CD14-positive monocyte (primary cell): ENCODE results near the gene HMGN5. TPM values are rescaled to one million over a fixed set of nuclear protein-coding genes. Genes with fewer than 3 reads are reported as not detected.

Experiments used
- DNase-seq, 3 donors: peaks; one replicate each; pipeline ENCODE4 v3.0.0-alpha.2; 2011 to 2022
- H2AFZ ChIP-seq: 2 replicates; pipeline ENCODE4 v1.6.0; 2012; ENCODE audit warnings: mild to moderate bottlenecking, low read depth, low read length, inconsistent platforms; ENCODE audit not compliant: insufficient read depth, poor library complexity, severe bottlenecking
- H3K27ac ChIP-seq, 2 donors: 1 replicate in 1 of 2; 2 replicates in 1 of 2; pipeline ENCODE4 v1.5.1; 2012 to 2013; ENCODE audit warnings: low read length in 2 of 2, control low read depth in 1 of 2, inconsistent platforms in 1 of 2, low read depth in 1 of 2, mild to moderate bottlenecking in 1 of 2
- H3K27me3 ChIP-seq, 2 donors: one replicate each; pipeline versions ENCODE4 v1.6.0 to v1.6.1; 2011 to 2013; ENCODE audit warnings: low read length in 2 of 2; ENCODE audit not compliant: control insufficient read depth in 2 of 2, insufficient read depth in 2 of 2
- H3K36me3 ChIP-seq, 2 donors: replicated peaks in 1 of 2; 1 replicate in 1 of 2; 2 replicates in 1 of 2; pipeline versions ENCODE4 v1.5.1 to v1.6.1; 2012 to 2013; ENCODE audit warnings: low read length in 2 of 2, control low read depth in 1 of 2, inconsistent platforms in 1 of 2, mild to moderate bottlenecking in 1 of 2; ENCODE audit not compliant: insufficient read depth in 2 of 2, control insufficient read depth in 1 of 2
- H3K4me1 ChIP-seq, 2 donors: 1 replicate in 1 of 2; 2 replicates in 1 of 2; pipeline versions ENCODE4 v1.5.1 to v1.6.1; 2012 to 2013; ENCODE audit warnings: low read length in 2 of 2, control low read depth in 1 of 2, inconsistent platforms in 1 of 2, mild to moderate bottlenecking in 1 of 2, moderate library complexity in 1 of 2; ENCODE audit not compliant: insufficient read depth in 2 of 2, control insufficient read depth in 1 of 2
- H3K4me2 ChIP-seq: replicated peaks from 2 replicates; pipeline ENCODE3; 2012; ENCODE audit warnings: low read length, moderate library complexity, mild to moderate bottlenecking; ENCODE audit not compliant: poor library complexity, severe bottlenecking; ENCODE audit errors: extremely low read depth
- H3K4me3 ChIP-seq, 3 experiments: fragments of 200-600 bp in 1 of 3; sonication (generic) in 1 of 3; replicated peaks in 1 of 3; 1 replicate in 2 of 3; 2 replicates in 1 of 3; pipeline ENCODE4 v1.5.1; 2011 to 2013; ENCODE audit warnings: low read length in 3 of 3, mild to moderate bottlenecking in 3 of 3, control low read depth in 2 of 3, low read depth in 2 of 3, inconsistent platforms in 1 of 3, moderate library complexity in 1 of 3
- H3K79me2 ChIP-seq: 2 replicates; pipeline ENCODE4 v1.6.0; 2012; ENCODE audit warnings: mild to moderate bottlenecking, control low read depth, inconsistent platforms, low read length, moderate library complexity; ENCODE audit not compliant: insufficient read depth
- H3K9ac ChIP-seq: 2 replicates; pipeline ENCODE4 v1.6.0; 2017; ENCODE audit warnings: low read length, mild to moderate bottlenecking; ENCODE audit not compliant: insufficient read depth, poor library complexity, severe bottlenecking
- H3K9me3 ChIP-seq, 2 donors: replicated peaks in 1 of 2; 1 replicate in 1 of 2; 2 replicates in 1 of 2; pipeline versions ENCODE4 v1.5.1 to v1.6.1; 2012 to 2013; ENCODE audit warnings: low read length in 2 of 2, control low read depth in 1 of 2; ENCODE audit not compliant: control insufficient read depth in 1 of 2, insufficient read depth in 1 of 2
- H4K20me1 ChIP-seq: 2 replicates; pipeline ENCODE4 v1.6.0; 2012; ENCODE audit warnings: mild to moderate bottlenecking, low read length, control low read depth, moderate library complexity; ENCODE audit not compliant: insufficient read depth
- H3K27ac Mint-ChIP-seq, 7 donors: one replicate each; pipeline ENCODE4 v1.8.0; 2020; ENCODE audit warnings: mild to moderate bottlenecking in 7 of 7, mixed read lengths in 7 of 7, moderate library complexity in 6 of 7, inconsistent platforms in 2 of 7
- H3K27me3 Mint-ChIP-seq, 3 donors: one replicate each; pipeline ENCODE4 v1.8.0; 2021 to 2022; ENCODE audit warnings: low read depth in 3 of 3, mild to moderate bottlenecking in 3 of 3, mixed read lengths in 3 of 3, moderate library complexity in 3 of 3, inconsistent platforms in 1 of 3
- H3K36me3 Mint-ChIP-seq, 2 donors: one replicate each; pipeline ENCODE4 v1.8.0; 2020; ENCODE audit warnings: mixed read lengths in 2 of 2, inconsistent platforms in 1 of 2, mild to moderate bottlenecking in 1 of 2
- H3K4me1 Mint-ChIP-seq: one replicate; pipeline ENCODE4 v1.8.0; 2020; ENCODE audit warnings: mild to moderate bottlenecking, mixed read lengths
- H3K4me3 Mint-ChIP-seq, 2 donors: one replicate each; pipeline ENCODE4 v1.8.0; 2020; ENCODE audit warnings: mild to moderate bottlenecking in 2 of 2, mixed read lengths in 2 of 2, moderate library complexity in 1 of 2
- H3K9me3 Mint-ChIP-seq, 7 donors: one replicate each; pipeline ENCODE4 v1.8.0; 2020 to 2022; ENCODE audit warnings: mixed read lengths in 7 of 7, mild to moderate bottlenecking in 6 of 7, moderate library complexity in 6 of 7, inconsistent platforms in 2 of 7
- CTCF ChIP-seq: fragments of 200-600 bp; IDR thresholded peaks from one replicate; pipeline ENCODE4 v1.8.0; 2022; ENCODE audit warnings: antibody characterized with exemption, mild to moderate bottlenecking
- WGBS: methylation state at CpG from one replicate; pipeline ENCODE4 v1.1.5; 2013; ENCODE audit warnings: missing lambda C conversion rate; ENCODE audit not compliant: insufficient coverage; 5-methylcytosine and 5-hydroxymethylcytosine counted together
- intact Hi-C, 2 donors: fragments of 100-400 bp; cut with micrococcal nuclease; formaldehyde crosslinking; loops; one replicate each; pipeline versions ENCODE4 v1.15.0 to v1.15.1; 2023
- polyA plus RNA-seq, 3 donors: library from polyadenylated mRNA; depleted of rRNA in 1 of 3; unstranded in 2 of 3; stranded (reverse) in 1 of 3; fragments of 300-500 nt in 2 of 3; fragments of >200 nt in 1 of 3; fragmentation: Illumina TruSeq in 2 of 3; gene quantifications; 1 replicate in 2 of 3; 2 replicates in 1 of 3; pipeline ENCODE4 v1.2.3, GENCODE V29; 2012 to 2021

HMGN5 gene
- polyA plus RNA-seq, 3 donors, result 0.20 to 0.86 TPM; not detected in 1

- peak overlapping the region; percentile 24 to 71 for H3K4me3 Mint-ChIP-seq
- Histone ChIP-seq H3K9ac (no peak overlapping the region), H3K27ac (no peak overlapping the region), H3K27me3 (no peaks in the 10 kb centered on the region), H4K20me1 (peaks cover 14% of the 10 kb centered on the region), H2AFZ (no peak overlapping the region), H3K36me3 (no peaks in the 10 kb centered on the region), H3K79me2 (peaks cover 79% of the 10 kb centered on the region), H3K4me1 (peaks cover 24 to 46% of the 10 kb centered on the region in 2 donors), H3K9me3 (no peaks in the 10 kb centered on the region), H3K4me3 (peak overlapping the region in 1 of 3 experiments; percentile 42), H3K4me2 (peak overlapping the region; percentile 42)
- no CpG with 5 or more reads among the region's 2 CpGs for WGBS
- peaks cover 0 to 2% (median 0%) of the 10 kb centered on the region in 3 donors for H3K27me3 Mint-ChIP-seq
- intact Hi-C loops, result no loop called here
- DNase-seq, result peak in 2 of 3 donors; percentile 2 to 22
- H3K36me3 Mint-ChIP-seq, result peaks cover 5 to 8% of the 10 kb centered on the region in 2 donors
- H3K9me3 Mint-ChIP-seq, result peaks cover 0 to 3% (median 0%) of the 10 kb centered on the region in 7 donors
- H3K4me1 Mint-ChIP-seq, result peaks cover 36% of the 10 kb centered on the region
- no peak for TF ChIP-seq CTCF
- H3K27ac Mint-ChIP-seq, result peak overlapping the region in 6 of 7 donors; percentile 54 to 79 (median 64)
Observed at GRCh38 chrX:81205551-81205950, 3.8 kb upstream of the HMGN5 start.

DNA sequence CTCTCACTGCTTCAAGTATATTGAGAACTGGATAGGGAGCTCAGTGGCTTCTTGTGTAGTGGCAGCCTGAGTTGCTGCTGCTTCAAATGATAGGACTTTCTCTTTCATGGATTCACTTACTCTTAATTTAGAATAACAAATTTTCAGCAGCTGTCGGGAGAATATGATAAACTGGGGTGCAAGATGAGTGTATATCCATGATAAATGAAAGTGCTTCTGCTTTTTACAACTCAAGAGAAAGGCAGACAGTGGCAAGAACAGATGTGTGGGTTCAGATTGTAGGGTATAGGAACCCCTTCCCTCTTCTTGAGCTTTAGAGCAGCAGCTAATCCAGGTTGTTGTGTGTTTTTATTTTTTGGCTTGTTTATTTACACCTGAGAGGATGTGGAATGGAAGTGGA lies 1.2 kb upstream of the HMGN5 start:
- DNase-seq, result peak in 2 of 3 donors; percentile 7 to 11

More for the DNA sequence above, 1.2 kb upstream of the HMGN5 start:
- TF ChIP-seq CTCF, result no peak
- WGBS, result no CpG with 5 or more reads among the region's 1 CpG
- Histone ChIP-seq H3K4me1 (peaks cover 24 to 46% of the 10 kb centered on the region in 2 donors), H3K4me3 (peak overlapping the region; percentile 51 to 82 (median 75)), H3K27me3 (no peaks in the 10 kb centered on the region), H3K36me3 (no peaks in the 10 kb centered on the region), H3K79me2 (peaks cover 53% of the 10 kb centered on the region), H2AFZ (peak overlapping the region; percentile 69), H3K9ac (peak overlapping the region; percentile 50), H3K4me2 (peak overlapping the region; percentile 84), H3K27ac (peak overlapping the region; percentile 84), H3K9me3 (no peaks in the 10 kb centered on the region), H4K20me1 (no peaks in the 10 kb centered on the region)
- peaks cover 42% of the 10 kb centered on the region for H3K4me1 Mint-ChIP-seq
- peaks cover 0 to 3% (median 0%) of the 10 kb centered on the region in 7 donors for H3K9me3 Mint-ChIP-seq
- peak overlapping the region; percentile 94 to 95 for H3K4me3 Mint-ChIP-seq
- peaks cover 2 to 5% of the 10 kb centered on the region in 2 donors for H3K36me3 Mint-ChIP-seq
- intact Hi-C loops, result no loop called here
- H3K27ac Mint-ChIP-seq, result peak overlapping the region; percentile 89 to 98 (median 91)
- no peaks in the 10 kb centered on the region for H3K27me3 Mint-ChIP-seq
